Spleen (tissue), 7 donors: Measurements from ENCODE around the gene USE1.
A peak's percentile ranks its signal among the peaks of the same experiment; 100 is the strongest.

ENCODE experiments used
- POLR2A ChIP-seq, 3 donors: fragments of 450-650 bp; IDR thresholded peaks; one replicate each; pipeline ENCODE4 v1.5.1; 2017; ENCODE audit warnings: antibody characterized with exemption in 3 of 3, mild to moderate bottlenecking in 1 of 3
- TF ChIP-seq, protein P1 (sequence below), 11 experiments: fragments of 200-600 bp in 7 of 11; fragments of 450-650 bp in 4 of 11; sonication (generic) in 4 of 11; IDR thresholded peaks in 8 of 11; conservative IDR thresholded peaks in 3 of 11; 1 replicate in 7 of 11; 2 replicates in 4 of 11; pipeline versions ENCODE4 v1.4.0 to v1.8.0; 2016 to 2021; ENCODE audit warnings: antibody characterized with exemption in 11 of 11, inconsistent platforms in 4 of 11, mild to moderate bottlenecking in 1 of 11
- donor health status: DM: no; HTN: no; CAD: no; lungs with moderate emphysema.
- donor health status: DM: no; HTN: no; CAD: no.
- donor health status: DM: no; HTN: no; CAD: no.

DNA sequence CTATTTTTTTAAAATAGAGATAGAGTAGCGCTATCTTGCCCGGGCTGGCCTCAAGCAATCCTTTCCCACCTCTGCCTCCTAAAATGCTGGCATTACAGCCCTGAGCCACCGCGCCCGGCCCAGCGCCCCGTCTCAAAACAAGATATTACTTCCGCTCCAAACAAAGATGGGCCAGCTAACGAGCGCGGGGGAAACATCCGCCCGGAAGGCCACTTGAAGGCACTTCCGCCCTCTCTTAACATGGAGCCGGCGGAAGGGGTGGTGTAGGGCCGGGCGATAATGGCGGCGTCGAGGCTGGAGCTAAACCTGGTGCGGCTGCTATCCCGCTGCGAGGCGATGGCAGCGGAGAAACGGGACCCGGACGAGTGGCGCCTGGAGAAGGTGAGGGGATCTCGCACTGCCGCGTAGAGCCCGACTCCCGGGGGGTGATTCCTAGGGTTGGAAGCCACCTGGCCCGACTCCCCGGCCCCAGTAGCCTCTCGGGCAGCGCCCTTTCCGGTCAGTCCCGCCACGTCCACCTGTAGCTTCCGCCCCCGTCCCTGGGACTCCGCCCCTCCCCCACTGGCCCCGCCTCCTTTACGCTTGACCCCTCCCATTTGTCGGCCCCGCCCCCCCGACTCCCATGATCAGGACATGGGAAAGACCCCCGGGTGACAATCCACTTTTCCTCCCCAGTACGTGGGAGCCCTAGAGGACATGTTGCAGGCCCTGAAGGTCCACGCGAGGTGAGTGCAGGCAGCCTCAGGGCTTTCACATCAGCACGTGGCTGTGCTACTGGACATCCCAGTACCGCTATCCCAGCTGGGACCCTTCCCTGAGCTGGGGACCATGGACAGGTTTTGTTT, at the start of gene USE1:
- TF ChIP-seq, protein P1, sequence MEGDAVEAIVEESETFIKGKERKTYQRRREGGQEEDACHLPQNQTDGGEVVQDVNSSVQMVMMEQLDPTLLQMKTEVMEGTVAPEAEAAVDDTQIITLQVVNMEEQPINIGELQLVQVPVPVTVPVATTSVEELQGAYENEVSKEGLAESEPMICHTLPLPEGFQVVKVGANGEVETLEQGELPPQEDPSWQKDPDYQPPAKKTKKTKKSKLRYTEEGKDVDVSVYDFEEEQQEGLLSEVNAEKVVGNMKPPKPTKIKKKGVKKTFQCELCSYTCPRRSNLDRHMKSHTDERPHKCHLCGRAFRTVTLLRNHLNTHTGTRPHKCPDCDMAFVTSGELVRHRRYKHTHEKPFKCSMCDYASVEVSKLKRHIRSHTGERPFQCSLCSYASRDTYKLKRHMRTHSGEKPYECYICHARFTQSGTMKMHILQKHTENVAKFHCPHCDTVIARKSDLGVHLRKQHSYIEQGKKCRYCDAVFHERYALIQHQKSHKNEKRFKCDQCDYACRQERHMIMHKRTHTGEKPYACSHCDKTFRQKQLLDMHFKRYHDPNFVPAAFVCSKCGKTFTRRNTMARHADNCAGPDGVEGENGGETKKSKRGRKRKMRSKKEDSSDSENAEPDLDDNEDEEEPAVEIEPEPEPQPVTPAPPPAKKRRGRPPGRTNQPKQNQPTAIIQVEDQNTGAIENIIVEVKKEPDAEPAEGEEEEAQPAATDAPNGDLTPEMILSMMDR (IDR thresholded peaks at IDR 0.05 in 8 of 11, conservative IDR thresholded peaks at IDR 0.05 in 3 of 11), result peak in 1 of 11 experiments; percentile 16
- peak in 1 of 3 donors; percentile 41 for TF ChIP-seq POLR2A (IDR thresholded peaks at IDR 0.05)
